HL-60 (cell line): Measurements from ENCODE around the gene SPTBN1.

Source experiments
- DNase-seq, 2 experiments: peaks; one replicate each; pipeline ENCODE4 v3.0.0-alpha.2; 2010 to 2020; ENCODE audit warnings: low read depth in 1 of 2, low spot score in 1 of 2
- H3K27ac ChIP-seq: fragments of 250-450 bp; sonication (Bioruptor Pico); replicated peaks from 2 replicates; pipeline ENCODE4 v1.5.1; 2020; ENCODE audit warnings: mild to moderate bottlenecking, moderate library complexity
- H3K27me3 ChIP-seq: fragments of 250-450 bp; sonication (Bioruptor Pico); 2 replicates; pipeline ENCODE4 v1.5.1; 2021; ENCODE audit warnings: mild to moderate bottlenecking, moderate library complexity; ENCODE audit not compliant: insufficient read depth, poor library complexity, severe bottlenecking
- H3K4me3 ChIP-seq: replicated peaks from 2 replicates; pipeline ENCODE4 v1.5.1; 2011; ENCODE audit warnings: mild to moderate bottlenecking, control low read depth, low read length; ENCODE audit not compliant: insufficient read depth
- GABPA ChIP-seq: IDR thresholded peaks from 2 replicates; pipeline ENCODE4 v1.6.1; 2012; ENCODE audit warnings: low read depth
- POLR2AphosphoS5 ChIP-seq: IDR thresholded peaks from 2 replicates; pipeline ENCODE4 v1.6.1; 2012; ENCODE audit warnings: low read depth
- SPI1 ChIP-seq: IDR thresholded peaks from 2 replicates; pipeline ENCODE4 v1.6.1; 2012; ENCODE audit warnings: low read depth, mild to moderate bottlenecking, borderline replicate concordance
- TF ChIP-seq, protein P1 (sequence below): IDR thresholded peaks from one replicate; pipeline ENCODE4 v1.5.1; 2011; ENCODE audit warnings: low read length, control low read depth, inconsistent platforms; ENCODE audit not compliant: insufficient read depth
- TF ChIP-seq, protein P2 (sequence below): IDR thresholded peaks from 2 replicates; pipeline ENCODE4 v1.6.1; 2012; ENCODE audit warnings: low read depth; ENCODE audit not compliant: insufficient replicate concordance

SPTBN1 gene

DNA sequence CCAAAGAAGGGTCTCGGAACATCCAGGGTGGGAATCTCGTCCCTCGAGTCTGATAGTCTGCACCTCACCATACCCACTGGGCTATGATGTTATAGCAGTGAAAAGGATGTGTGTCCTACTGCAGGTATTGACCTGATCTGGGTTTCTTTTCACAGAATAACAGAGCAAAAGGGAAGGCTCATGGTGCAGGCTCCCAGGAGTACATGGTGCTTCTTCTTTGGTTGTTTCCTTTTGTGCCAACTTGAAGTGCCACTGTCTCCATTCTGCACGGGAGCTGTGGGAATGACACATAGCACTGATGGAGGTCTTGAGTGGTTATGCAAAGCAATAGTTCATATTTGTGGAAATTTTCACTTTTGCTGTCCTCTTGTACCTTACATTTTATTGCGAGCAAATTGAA, 195.2 kb downstream of the SPTBN1 start:
- Histone ChIP-seq H3K27me3 (no peaks in the 10 kb centered on the region), H3K4me3 (no peak overlapping the region), H3K27ac (no peak overlapping the region)
- TF ChIP-seq GABPA (no peak), POLR2AphosphoS5 (no peak), SPI1 (no peak)
- TF ChIP-seq, protein P1, sequence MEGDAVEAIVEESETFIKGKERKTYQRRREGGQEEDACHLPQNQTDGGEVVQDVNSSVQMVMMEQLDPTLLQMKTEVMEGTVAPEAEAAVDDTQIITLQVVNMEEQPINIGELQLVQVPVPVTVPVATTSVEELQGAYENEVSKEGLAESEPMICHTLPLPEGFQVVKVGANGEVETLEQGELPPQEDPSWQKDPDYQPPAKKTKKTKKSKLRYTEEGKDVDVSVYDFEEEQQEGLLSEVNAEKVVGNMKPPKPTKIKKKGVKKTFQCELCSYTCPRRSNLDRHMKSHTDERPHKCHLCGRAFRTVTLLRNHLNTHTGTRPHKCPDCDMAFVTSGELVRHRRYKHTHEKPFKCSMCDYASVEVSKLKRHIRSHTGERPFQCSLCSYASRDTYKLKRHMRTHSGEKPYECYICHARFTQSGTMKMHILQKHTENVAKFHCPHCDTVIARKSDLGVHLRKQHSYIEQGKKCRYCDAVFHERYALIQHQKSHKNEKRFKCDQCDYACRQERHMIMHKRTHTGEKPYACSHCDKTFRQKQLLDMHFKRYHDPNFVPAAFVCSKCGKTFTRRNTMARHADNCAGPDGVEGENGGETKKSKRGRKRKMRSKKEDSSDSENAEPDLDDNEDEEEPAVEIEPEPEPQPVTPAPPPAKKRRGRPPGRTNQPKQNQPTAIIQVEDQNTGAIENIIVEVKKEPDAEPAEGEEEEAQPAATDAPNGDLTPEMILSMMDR, result no peak
- TF ChIP-seq, protein P2, sequence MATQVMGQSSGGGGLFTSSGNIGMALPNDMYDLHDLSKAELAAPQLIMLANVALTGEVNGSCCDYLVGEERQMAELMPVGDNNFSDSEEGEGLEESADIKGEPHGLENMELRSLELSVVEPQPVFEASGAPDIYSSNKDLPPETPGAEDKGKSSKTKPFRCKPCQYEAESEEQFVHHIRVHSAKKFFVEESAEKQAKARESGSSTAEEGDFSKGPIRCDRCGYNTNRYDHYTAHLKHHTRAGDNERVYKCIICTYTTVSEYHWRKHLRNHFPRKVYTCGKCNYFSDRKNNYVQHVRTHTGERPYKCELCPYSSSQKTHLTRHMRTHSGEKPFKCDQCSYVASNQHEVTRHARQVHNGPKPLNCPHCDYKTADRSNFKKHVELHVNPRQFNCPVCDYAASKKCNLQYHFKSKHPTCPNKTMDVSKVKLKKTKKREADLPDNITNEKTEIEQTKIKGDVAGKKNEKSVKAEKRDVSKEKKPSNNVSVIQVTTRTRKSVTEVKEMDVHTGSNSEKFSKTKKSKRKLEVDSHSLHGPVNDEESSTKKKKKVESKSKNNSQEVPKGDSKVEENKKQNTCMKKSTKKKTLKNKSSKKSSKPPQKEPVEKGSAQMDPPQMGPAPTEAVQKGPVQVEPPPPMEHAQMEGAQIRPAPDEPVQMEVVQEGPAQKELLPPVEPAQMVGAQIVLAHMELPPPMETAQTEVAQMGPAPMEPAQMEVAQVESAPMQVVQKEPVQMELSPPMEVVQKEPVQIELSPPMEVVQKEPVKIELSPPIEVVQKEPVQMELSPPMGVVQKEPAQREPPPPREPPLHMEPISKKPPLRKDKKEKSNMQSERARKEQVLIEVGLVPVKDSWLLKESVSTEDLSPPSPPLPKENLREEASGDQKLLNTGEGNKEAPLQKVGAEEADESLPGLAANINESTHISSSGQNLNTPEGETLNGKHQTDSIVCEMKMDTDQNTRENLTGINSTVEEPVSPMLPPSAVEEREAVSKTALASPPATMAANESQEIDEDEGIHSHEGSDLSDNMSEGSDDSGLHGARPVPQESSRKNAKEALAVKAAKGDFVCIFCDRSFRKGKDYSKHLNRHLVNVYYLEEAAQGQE, result no peak
- DNase-seq, result no peak

DNA sequence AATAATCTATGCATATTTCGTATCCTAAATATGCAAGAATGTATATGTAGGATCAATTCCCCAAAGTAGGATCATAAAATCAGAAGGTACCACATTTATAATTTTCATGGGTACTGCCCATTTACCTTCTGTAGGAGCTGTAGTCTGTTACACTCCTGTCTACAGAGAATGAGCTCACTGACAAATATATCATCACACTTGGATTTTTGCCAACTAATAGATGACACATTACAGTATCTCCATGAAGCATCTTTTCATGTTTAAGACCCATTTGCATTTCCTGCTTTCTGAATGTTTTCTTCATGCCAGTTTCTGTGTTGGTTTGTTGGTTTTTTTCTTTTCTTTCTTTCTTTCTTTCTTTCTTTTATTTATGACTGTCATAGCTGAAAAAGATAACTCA, 196.4 kb downstream of the SPTBN1 start:
- no peak for DNase-seq
- H3K27ac ChIP-seq, result no peak overlapping the region
- H3K27me3 ChIP-seq, result no peaks in the 10 kb centered on the region
- no peak overlapping the region for H3K4me3 ChIP-seq
- TF ChIP-seq POLR2AphosphoS5, result no peak
- no peak for TF ChIP-seq SPI1
- no peak for TF ChIP-seq GABPA
- TF ChIP-seq, protein P2, result no peak
- TF ChIP-seq, protein P1, result no peak

DNA sequence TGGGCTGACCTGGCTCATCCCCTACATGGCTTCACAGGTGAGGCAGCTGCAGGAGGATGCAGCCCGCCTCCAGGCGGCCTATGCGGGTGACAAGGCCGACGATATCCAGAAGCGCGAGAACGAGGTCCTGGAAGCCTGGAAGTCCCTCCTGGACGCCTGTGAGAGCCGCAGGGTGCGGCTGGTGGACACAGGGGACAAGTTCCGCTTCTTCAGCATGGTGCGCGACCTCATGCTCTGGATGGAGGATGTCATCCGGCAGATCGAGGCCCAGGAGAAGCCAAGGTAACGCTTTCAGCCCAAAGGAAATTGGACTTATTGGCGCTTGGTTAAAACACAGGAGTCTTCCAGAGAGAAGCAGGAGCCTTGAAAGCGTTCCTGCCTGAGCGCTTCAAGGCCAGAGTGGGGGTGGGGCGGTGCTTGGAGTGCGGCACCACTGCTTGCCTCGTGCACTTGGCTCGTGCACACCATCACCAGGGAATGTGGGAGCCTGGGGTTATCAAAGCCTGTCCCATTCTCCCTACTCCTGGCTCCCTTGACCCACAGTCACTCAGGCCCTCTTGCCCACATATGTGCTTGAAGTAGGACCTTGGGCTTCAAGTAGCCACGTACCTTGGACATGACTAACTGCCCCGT, 197.6 kb downstream of the SPTBN1 start:
- H3K4me3 ChIP-seq, result no peak overlapping the region

More for the DNA sequence above, 197.6 kb downstream of the SPTBN1 start:
- Histone ChIP-seq H3K27me3 (no peaks in the 10 kb centered on the region), H3K27ac (no peak overlapping the region)
- DNase-seq, result no peak
- TF ChIP-seq, protein P2, result no peak
- TF ChIP-seq, protein P1, result no peak
- no peak for TF ChIP-seq SPI1
- TF ChIP-seq POLR2AphosphoS5, result no peak
- TF ChIP-seq GABPA, result no peak
